Gastrocnemius medialis (tissue), 4 donors: ENCODE data around the gene CELA1.

Experiments used
- POLR2A ChIP-seq, 2 donors: fragments of 450-650 bp; IDR thresholded peaks; one replicate each; pipeline ENCODE4 v1.6.1; 2017; ENCODE audit warnings: antibody characterized with exemption in 2 of 2, mild to moderate bottlenecking in 2 of 2, moderate library complexity in 2 of 2
- TF ChIP-seq, protein P1 (sequence below), 5 experiments: fragments of 450-650 bp in 3 of 5; fragments of 200-600 bp in 2 of 5; sonication (generic) in 2 of 5; IDR thresholded peaks in 4 of 5; conservative IDR thresholded peaks in 1 of 5; 1 replicate in 4 of 5; 2 replicates in 1 of 5; pipeline ENCODE4 v1.5.1; 2016 to 2019; ENCODE audit warnings: antibody characterized with exemption in 5 of 5, mild to moderate bottlenecking in 3 of 5, moderate library complexity in 3 of 5

GRCh38 chr12:51348116-51348515 is 1.6 kb upstream of the CELA1 start:
- no peak for TF ChIP-seq POLR2A (IDR thresholded peaks at IDR 0.05)
- TF ChIP-seq, protein P1, sequence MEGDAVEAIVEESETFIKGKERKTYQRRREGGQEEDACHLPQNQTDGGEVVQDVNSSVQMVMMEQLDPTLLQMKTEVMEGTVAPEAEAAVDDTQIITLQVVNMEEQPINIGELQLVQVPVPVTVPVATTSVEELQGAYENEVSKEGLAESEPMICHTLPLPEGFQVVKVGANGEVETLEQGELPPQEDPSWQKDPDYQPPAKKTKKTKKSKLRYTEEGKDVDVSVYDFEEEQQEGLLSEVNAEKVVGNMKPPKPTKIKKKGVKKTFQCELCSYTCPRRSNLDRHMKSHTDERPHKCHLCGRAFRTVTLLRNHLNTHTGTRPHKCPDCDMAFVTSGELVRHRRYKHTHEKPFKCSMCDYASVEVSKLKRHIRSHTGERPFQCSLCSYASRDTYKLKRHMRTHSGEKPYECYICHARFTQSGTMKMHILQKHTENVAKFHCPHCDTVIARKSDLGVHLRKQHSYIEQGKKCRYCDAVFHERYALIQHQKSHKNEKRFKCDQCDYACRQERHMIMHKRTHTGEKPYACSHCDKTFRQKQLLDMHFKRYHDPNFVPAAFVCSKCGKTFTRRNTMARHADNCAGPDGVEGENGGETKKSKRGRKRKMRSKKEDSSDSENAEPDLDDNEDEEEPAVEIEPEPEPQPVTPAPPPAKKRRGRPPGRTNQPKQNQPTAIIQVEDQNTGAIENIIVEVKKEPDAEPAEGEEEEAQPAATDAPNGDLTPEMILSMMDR (IDR thresholded peaks at IDR 0.05 in 4 of 5, conservative IDR thresholded peaks at IDR 0.05 in 1 of 5): no peak
